HG03139 (cell line): ENCODE measurements around the gene ATG2A.

Experiments used
- ATAC-seq: cut with Tn5 transposase; IDR thresholded peaks from one replicate; pipeline ENCODE4 v1.9.1; 2021; ENCODE audit not compliant: unreplicated experiment

The ATG2A gene

GRCh38 chr11:64872790-64873488 lies 44.1 kb downstream of the ATG2A start:
- no peak for ATAC-seq

- no peak for ATAC-seq
Measured at GRCh38 chr11:64871492-64871891, 45.5 kb downstream of the ATG2A start.

GRCh38 chr11:64870893-64871466 lies 46.0 kb downstream of the ATG2A start:
- ATAC-seq, result no peak

- ATAC-seq, result no peak
Measured at GRCh38 chr11:64870176-64870892, 46.7 kb downstream of the ATG2A start.

GRCh38 chr11:64869571-64870175 lies 47.3 kb downstream of the ATG2A start:
- ATAC-seq, result no peak

GRCh38 chr11:64868904-64869570 lies 48.0 kb downstream of the ATG2A start:
- no peak for ATAC-seq

- ATAC-seq, result no peak
Measured at GRCh38 chr11:64867748-64868462, 49.1 kb downstream of the ATG2A start.

- ATAC-seq, result no peak
Measured at GRCh38 chr11:64866173-64866491, 50.9 kb downstream of the ATG2A start.

GRCh38 chr11:64865286-64866172 lies 51.5 kb downstream of the ATG2A start:
- ATAC-seq, result no peak

GRCh38 chr11:64864473-64865285 lies 52.3 kb downstream of the ATG2A start:
- ATAC-seq, result no peak

- no peak for ATAC-seq
Measured at GRCh38 chr11:64864135-64864472, 52.9 kb downstream of the ATG2A start.

- ATAC-seq, result no peak
Measured at GRCh38 chr11:64863391-64864060, 53.5 kb downstream of the ATG2A start.

- ATAC-seq, result no peak
Measured at GRCh38 chr11:64862987-64863390, 54.0 kb downstream of the ATG2A start.

- no peak for ATAC-seq
Measured at GRCh38 chr11:64861227-64861975, 55.6 kb downstream of the ATG2A start.

- ATAC-seq, result peak; percentile 50
Measured at GRCh38 chr11:64859542-64860414, 57.2 kb downstream of the ATG2A start.

GRCh38 chr11:64858467-64859263 lies 58.3 kb downstream of the ATG2A start:
- peak; percentile 18 for ATAC-seq
